Loucy (cell line): ENCODE measurements around the gene MAST4.

Experiments
- H2AFZ ChIP-seq: fragments of 200-600 bp; sonication (generic); 2 replicates; pipeline ENCODE4 v1.6.0; 2016; ENCODE audit warnings: antibody characterized with exemption, mild to moderate bottlenecking, low read length, moderate library complexity
- H3F3A ChIP-seq: fragments of 200-600 bp; 2 replicates; pipeline ENCODE4 v1.6.0; 2016; ENCODE audit warnings: antibody characterized with exemption, low read depth, mild to moderate bottlenecking
- H3K27me3 ChIP-seq: fragments of 200-600 bp; sonication (generic); 2 replicates; pipeline ENCODE4 v1.6.1; 2014; ENCODE audit warnings: low read length, mild to moderate bottlenecking; ENCODE audit not compliant: insufficient read depth, poor library complexity, severe bottlenecking
- H3K36me3 ChIP-seq: fragments of 200-600 bp; sonication (generic); 2 replicates; pipeline ENCODE4 v1.6.1; 2016; ENCODE audit warnings: low read length; ENCODE audit not compliant: insufficient read depth
- H3K4me1 ChIP-seq: fragments of 200-600 bp; sonication (generic); 2 replicates; pipeline ENCODE4 v1.5.1; 2014; ENCODE audit warnings: low read length, mild to moderate bottlenecking; ENCODE audit not compliant: insufficient read depth, poor library complexity, severe bottlenecking
- H3K4me2 ChIP-seq: fragments of 200-600 bp; sonication (generic); 2 replicates; pipeline ENCODE4 v1.6.0; 2014; ENCODE audit warnings: antibody characterized with exemption, low read length, low read depth, mild to moderate bottlenecking; ENCODE audit not compliant: poor library complexity, severe bottlenecking
- H3K4me3 ChIP-seq: fragments of 200-600 bp; sonication (generic); 2 replicates; pipeline ENCODE4 v1.5.1; 2014; ENCODE audit warnings: low read length, mild to moderate bottlenecking, mixed read lengths; ENCODE audit not compliant: poor library complexity, severe bottlenecking
- H3K79me2 ChIP-seq: fragments of 200-600 bp; sonication (generic); 2 replicates; pipeline ENCODE4 v1.6.1; 2014; ENCODE audit warnings: low read length; ENCODE audit not compliant: insufficient read depth
- H3K9ac ChIP-seq: fragments of 200-600 bp; sonication (generic); 2 replicates; pipeline ENCODE4 v1.6.0; 2014; ENCODE audit warnings: mild to moderate bottlenecking, low read depth, low read length, moderate library complexity; ENCODE audit not compliant: poor library complexity, severe bottlenecking
- H3K9me2 ChIP-seq: fragments of 200-600 bp; sonication (generic); replicated peaks from 2 replicates; pipeline ENCODE4 v1.6.1; 2016; ENCODE audit warnings: low read depth, low read length, mixed read lengths
- H3K9me3 ChIP-seq: fragments of 200-600 bp; sonication (generic); 2 replicates; pipeline ENCODE4 v1.6.1; 2014; ENCODE audit warnings: mild to moderate bottlenecking, antibody characterized with exemption, low read length, low read depth; ENCODE audit not compliant: insufficient read depth
- H4K20me1 ChIP-seq: fragments of 200-600 bp; sonication (generic); 2 replicates; pipeline ENCODE4 v1.6.0; 2014; ENCODE audit warnings: antibody characterized with exemption, low read length, mild to moderate bottlenecking; ENCODE audit not compliant: insufficient read depth, poor library complexity, severe bottlenecking
- CTCF ChIP-seq: fragments of 200-600 bp; sonication (generic); conservative IDR thresholded peaks from 2 replicates; pipeline ENCODE4 v1.5.1; 2014; ENCODE audit warnings: mild to moderate bottlenecking, antibody characterized with exemption, low read length
- EZH2phosphoT487 ChIP-seq: fragments of 200-600 bp; IDR thresholded peaks from 2 replicates; pipeline ENCODE4 v1.6.1; 2018; ENCODE audit warnings: antibody characterized with exemption, mild to moderate bottlenecking, moderate library complexity, borderline replicate concordance

MAST4 gene

DNA sequence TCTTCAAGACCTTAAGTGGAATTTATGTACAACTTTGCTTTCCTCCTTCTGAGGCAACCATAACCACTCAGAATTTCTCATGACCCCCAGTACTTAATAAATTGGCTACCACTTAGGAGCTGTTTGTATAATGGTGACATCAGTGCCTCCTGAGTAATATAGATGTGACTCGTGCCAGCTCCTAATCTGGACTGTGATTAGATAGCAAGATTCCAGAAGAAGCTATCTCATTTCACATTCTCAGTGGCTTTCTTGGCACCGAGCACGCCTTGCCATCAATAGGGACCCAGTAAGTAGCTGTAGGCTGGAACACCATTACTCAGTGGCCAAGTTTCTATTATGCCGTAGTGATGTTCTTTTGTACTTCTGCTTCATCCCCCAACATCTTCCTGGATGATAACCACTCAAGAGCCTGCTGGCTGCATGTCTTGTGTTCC lies 371.7 kb downstream of the MAST4 start:
- no peak overlapping the region for H2AFZ ChIP-seq
- H3K4me3 ChIP-seq, result no peak overlapping the region
- H3K9ac ChIP-seq, result no peak overlapping the region
- no peaks in the 10 kb centered on the region for H3K79me2 ChIP-seq
- no peak overlapping the region for H3K4me2 ChIP-seq
- no peaks in the 10 kb centered on the region for H3K9me3 ChIP-seq
- no peaks in the 10 kb centered on the region for H3K36me3 ChIP-seq
- no peak for TF ChIP-seq CTCF
- TF ChIP-seq EZH2phosphoT487, result no peak
- H4K20me1 ChIP-seq, result no peaks in the 10 kb centered on the region
- H3K9me2 ChIP-seq, result no peaks in the 10 kb centered on the region
- H3K4me1 ChIP-seq, result no peaks in the 10 kb centered on the region
- H3K27me3 ChIP-seq, result no peaks in the 10 kb centered on the region
- no peaks in the 10 kb centered on the region for H3F3A ChIP-seq

DNA sequence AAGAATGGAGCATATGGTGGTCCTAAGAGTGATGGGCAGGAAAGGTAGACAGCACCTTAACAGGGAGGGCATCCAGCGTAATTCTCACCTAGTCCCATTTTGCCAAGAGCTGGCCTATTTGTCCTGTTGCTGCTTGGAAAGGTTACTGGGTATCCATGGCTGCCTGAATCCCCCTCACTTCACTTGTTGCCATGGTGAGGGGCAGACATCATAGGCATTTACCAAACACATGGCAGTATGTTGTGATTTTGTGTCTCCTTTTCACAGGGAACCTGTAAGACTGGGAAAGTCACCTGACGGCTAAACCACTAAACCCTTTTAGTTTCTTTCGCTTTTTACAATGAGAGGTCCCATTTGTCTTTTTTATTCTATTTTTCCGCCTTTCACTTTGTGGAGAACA lies 373.3 kb downstream of the MAST4 start:
- H4K20me1 ChIP-seq, result no peaks in the 10 kb centered on the region
- H3K9me2 ChIP-seq, result no peaks in the 10 kb centered on the region
- no peak overlapping the region for H3K4me2 ChIP-seq
- no peaks in the 10 kb centered on the region for H3K79me2 ChIP-seq
- no peak overlapping the region for H3K9ac ChIP-seq
- no peaks in the 10 kb centered on the region for H3F3A ChIP-seq
- H3K9me3 ChIP-seq, result no peaks in the 10 kb centered on the region
- no peaks in the 10 kb centered on the region for H3K4me1 ChIP-seq
- no peak overlapping the region for H2AFZ ChIP-seq
- H3K36me3 ChIP-seq, result no peaks in the 10 kb centered on the region
- H3K27me3 ChIP-seq, result no peaks in the 10 kb centered on the region
- TF ChIP-seq CTCF, result no peak
- TF ChIP-seq EZH2phosphoT487, result no peak
- no peak overlapping the region for H3K4me3 ChIP-seq

DNA sequence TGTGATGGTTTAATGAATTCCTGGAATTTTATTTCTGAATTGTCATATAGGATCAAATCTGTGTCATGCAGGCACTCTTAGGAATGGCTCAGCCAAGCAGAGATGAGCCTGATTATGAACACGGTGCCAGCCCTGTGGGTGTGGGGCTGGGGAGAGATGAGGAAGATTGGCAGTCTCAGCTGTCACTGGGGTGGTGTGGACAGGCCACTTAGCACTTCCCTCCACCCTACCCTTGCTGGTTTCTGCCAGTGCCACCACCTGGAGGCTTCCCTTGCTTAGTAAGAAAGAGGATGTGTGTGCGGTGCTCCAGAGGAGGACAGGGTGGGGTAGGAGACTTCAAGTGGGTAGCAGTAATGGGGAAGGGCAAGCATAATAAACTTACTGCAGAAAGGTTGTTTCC lies 373.8 kb downstream of the MAST4 start:
- Histone ChIP-seq H3K4me3 (no peak overlapping the region), H3K27me3 (no peaks in the 10 kb centered on the region), H3K79me2 (no peaks in the 10 kb centered on the region), H3F3A (no peaks in the 10 kb centered on the region), H3K4me2 (no peak overlapping the region), H3K4me1 (no peaks in the 10 kb centered on the region), H2AFZ (no peak overlapping the region), H3K9ac (no peak overlapping the region), H3K36me3 (no peaks in the 10 kb centered on the region), H3K9me3 (no peaks in the 10 kb centered on the region), H4K20me1 (no peaks in the 10 kb centered on the region), H3K9me2 (no peaks in the 10 kb centered on the region)
- TF ChIP-seq EZH2phosphoT487, result no peak
- no peak for TF ChIP-seq CTCF
